HUDEP-2 (cell line): ENCODE data around the gene LSS.

Source experiments
- DNase-seq, 76 experiments: peaks; one replicate each; lab custom pipeline; 2025; ENCODE audit not compliant: unreplicated experiment in 76 of 76; lab: John Stamatoyannopoulos, UW

The LSS gene

GRCh38 chr21:46220275-46220810 lies 8.2 kb downstream of the LSS start:
- DNase-seq = no peak

GRCh38 chr21:46219591-46220239 lies 8.9 kb downstream of the LSS start:
- DNase-seq = no peak

- no peak for DNase-seq
Measured at GRCh38 chr21:46218906-46219590, 9.5 kb downstream of the LSS start.

- DNase-seq = no peak
Measured at GRCh38 chr21:46217511-46218196, 10.9 kb downstream of the LSS start.

GRCh38 chr21:46216132-46216747 lies 12.3 kb downstream of the LSS start:
- DNase-seq = no peak

- DNase-seq = no peak
Measured at GRCh38 chr21:46215436-46216131, 13.0 kb downstream of the LSS start.

GRCh38 chr21:46214478-46215340 lies 13.9 kb downstream of the LSS start:
- DNase-seq = no peak

GRCh38 chr21:46213620-46214286 lies 14.8 kb downstream of the LSS start:
- no peak for DNase-seq

GRCh38 chr21:46212721-46213484 lies 15.7 kb downstream of the LSS start:
- DNase-seq = no peak

GRCh38 chr21:46211786-46212720 lies 16.5 kb downstream of the LSS start:
- peak in 1 of 76 experiments; percentile 19 for DNase-seq

- DNase-seq = no peak
Measured at GRCh38 chr21:46211376-46211775, 17.2 kb downstream of the LSS start.

- no peak for DNase-seq
Measured at GRCh38 chr21:46210378-46211136, 18.0 kb downstream of the LSS start.

- no peak for DNase-seq
Measured at GRCh38 chr21:46208761-46209721, 19.5 kb downstream of the LSS start.

- no peak for DNase-seq
Measured at GRCh38 chr21:46207920-46208591, 20.5 kb downstream of the LSS start.
